CD4-positive, alpha-beta T cell (primary cell): ENCODE data around the gene GRXCR2. TPM values are rescaled to one million over a fixed set of nuclear protein-coding genes. Genes with fewer than 3 reads are reported as not detected.

Source experiments
- ATAC-seq: fragments of 200-7000 bp; cut with Tn5 transposase; one replicate; pipeline ENCODE4 v1.10.0; 2022; ENCODE audit warnings: mild to moderate bottlenecking; ENCODE audit not compliant: poor library complexity
- CTCF ChIA-PET: fragments of 350-600 bp; sonication (Branson Sonifier 250); formaldehyde crosslinking; loops from one replicate; lab custom pipeline; 2021; ENCODE audit warnings: antibody characterized with exemption, inconsistent platforms; lab: Charles Lee
- POLR2A ChIA-PET: fragments of 350-600 bp; sonication (Branson Sonifier 250); formaldehyde crosslinking; loops from one replicate; lab custom pipeline; 2021; ENCODE audit warnings: antibody characterized with exemption, inconsistent platforms; lab: Charles Lee
- DNase-seq, 14 experiments: peaks; one replicate each; pipeline ENCODE4 v3.0.0-alpha.2; 2013 to 2020; ENCODE audit warnings: mixed read lengths in 2 of 14
- H3K27ac ChIP-seq, 2 donors: one replicate each; pipeline versions ENCODE4 v1.5.1 to v1.7.0; 2013; ENCODE audit warnings: low read length in 2 of 2, low read depth in 1 of 2, mild to moderate bottlenecking in 1 of 2
- H3K27me3 ChIP-seq, 2 experiments: 1 replicate in 1 of 2; 2 replicates in 1 of 2; pipeline versions ENCODE4 v1.6.1 to v1.7.0; 2013; ENCODE audit warnings: low read length in 2 of 2, control low read depth in 1 of 2, mild to moderate bottlenecking in 1 of 2, moderate library complexity in 1 of 2; ENCODE audit not compliant: insufficient read depth in 2 of 2, control insufficient read depth in 1 of 2
- H3K36me3 ChIP-seq: one replicate; pipeline ENCODE4 v1.6.1; 2013; ENCODE audit warnings: low read length, control low read depth; ENCODE audit not compliant: insufficient read depth
- H3K4me1 ChIP-seq: one replicate; pipeline ENCODE4 v1.6.1; 2013; ENCODE audit warnings: low read length, control low read depth; ENCODE audit not compliant: insufficient read depth
- H3K4me3 ChIP-seq: one replicate; pipeline ENCODE4 v1.5.1; 2013; ENCODE audit warnings: mild to moderate bottlenecking, low read length, moderate library complexity
- H3K9me3 ChIP-seq, 2 experiments: 1 replicate in 1 of 2; 2 replicates in 1 of 2; pipeline versions ENCODE4 v1.6.1 to v1.7.0; 2013; ENCODE audit warnings: low read length in 2 of 2, mild to moderate bottlenecking in 2 of 2, control low read depth in 1 of 2, moderate library complexity in 1 of 2; ENCODE audit not compliant: control insufficient read depth in 1 of 2, insufficient read depth in 1 of 2
- H3K27ac Mint-ChIP-seq: one replicate; pipeline ENCODE4 v1.8.0; 2020; ENCODE audit warnings: mixed read lengths
- H3K27me3 Mint-ChIP-seq: one replicate; pipeline ENCODE4 v1.8.0; 2021; ENCODE audit warnings: mixed read lengths
- H3K36me3 Mint-ChIP-seq: one replicate; pipeline ENCODE4 v1.8.0; 2021; ENCODE audit warnings: low read depth, mixed read lengths
- H3K4me1 Mint-ChIP-seq: one replicate; pipeline ENCODE4 v1.8.0; 2021; ENCODE audit warnings: low read depth, mixed read lengths
- H3K4me3 Mint-ChIP-seq: one replicate; pipeline ENCODE4 v1.8.0; 2020; ENCODE audit warnings: mild to moderate bottlenecking, mixed read lengths
- H3K9me3 Mint-ChIP-seq: one replicate; pipeline ENCODE4 v1.8.0; 2020; ENCODE audit warnings: mixed read lengths
- CTCF ChIP-seq: fragments of 200-600 bp; IDR thresholded peaks from one replicate; pipeline ENCODE4 v1.8.0; 2022; ENCODE audit warnings: antibody characterized with exemption, mild to moderate bottlenecking
- intact Hi-C, 2 experiments: fragments of 100-400 bp; cut with DNase I in 1 of 2; cut with micrococcal nuclease in 1 of 2; formaldehyde crosslinking; loops; one replicate each; pipeline versions ENCODE4 v1.15.1 to v1.9.0; 2023 to 2025; cut with DNase I, micrococcal nuclease
- total RNA-seq, 174 experiments: library from RNA in 2 of 174; stranded (reverse) in 2 of 174; gene quantifications; one replicate each; pipeline ENCODE4 v1.2.3 and lab custom pipeline; 2021 to 2026

The GRXCR2 gene
- total RNA-seq, 2 experiments from 2014 or later: not detected

GRCh38 chr5:145887217-145887616 is 14.4 kb upstream of the GRXCR2 start:
- Histone ChIP-seq H3K27ac (no peak overlapping the region), H3K27me3 (peaks cover 0 to 9% of the 10 kb centered on the region in 2 experiments), H3K36me3 (no peaks in the 10 kb centered on the region), H3K4me1 (no peaks in the 10 kb centered on the region), H3K4me3 (no peak overlapping the region), H3K9me3 (peaks cover 8 to 12% of the 10 kb centered on the region in 2 experiments)
- ATAC-seq (no peak), DNase-seq (no peak)
- TF ChIP-seq CTCF: no peak
- POLR2A ChIA-PET: no interaction called here
- no peak overlapping the region for H3K4me3 Mint-ChIP-seq
- no peaks in the 10 kb centered on the region for H3K4me1 Mint-ChIP-seq
- H3K27ac Mint-ChIP-seq: no peak overlapping the region
- H3K36me3 Mint-ChIP-seq: no peaks in the 10 kb centered on the region
- peaks cover 5% of the 10 kb centered on the region for H3K9me3 Mint-ChIP-seq
- intact Hi-C loops: no loop called here
- H3K27me3 Mint-ChIP-seq: peaks cover 10% of the 10 kb centered on the region
- CTCF ChIA-PET: interaction anchor here (1.7 kb wide), 1 partner anchor 9 kb away, joined by 3 read pairs; no protein-coding TSS in a partner anchor

DNA sequence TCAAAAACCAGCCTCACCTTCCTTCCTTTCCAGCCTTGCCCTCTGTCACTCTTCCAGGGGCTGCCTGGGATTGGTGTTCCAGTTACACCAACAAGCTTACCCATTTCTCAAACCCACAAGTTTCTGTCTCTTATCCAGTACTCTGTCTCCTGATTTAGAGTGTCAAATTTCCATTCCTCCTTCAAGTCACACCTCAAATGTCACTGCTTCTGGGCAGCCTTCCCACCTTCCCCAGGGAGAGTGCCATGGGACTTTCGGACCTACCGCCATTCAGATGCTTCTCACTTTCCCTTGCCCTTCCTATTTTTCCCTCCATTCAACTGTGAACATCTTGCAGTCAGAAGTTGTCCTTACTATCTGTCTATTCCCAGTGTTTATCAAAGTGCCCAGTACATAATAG is 2.0 kb upstream of the GRXCR2 start:
- no peak overlapping the region for H3K4me3 ChIP-seq
- no peaks in the 10 kb centered on the region for H3K4me1 Mint-ChIP-seq
- no peak overlapping the region for H3K27ac ChIP-seq
- ATAC-seq (no peak), DNase-seq (no peak)
- TF ChIP-seq CTCF: no peak
- no peaks in the 10 kb centered on the region for H3K27me3 ChIP-seq
- peaks cover 0 to 4% of the 10 kb centered on the region in 2 experiments for H3K9me3 ChIP-seq
- H3K4me1 ChIP-seq: no peaks in the 10 kb centered on the region
- intact Hi-C loops: no loop called here
- H3K27me3 Mint-ChIP-seq: peaks cover 34% of the 10 kb centered on the region
- no peak overlapping the region for H3K27ac Mint-ChIP-seq
- H3K9me3 Mint-ChIP-seq: no peaks in the 10 kb centered on the region
- no peaks in the 10 kb centered on the region for H3K36me3 Mint-ChIP-seq
- H3K36me3 ChIP-seq: no peaks in the 10 kb centered on the region
- H3K4me3 Mint-ChIP-seq: no peak overlapping the region
- ChIA-PET CTCF (no interaction called here), POLR2A (no interaction called here)

- CTCF ChIA-PET: no interaction called here
- no peak overlapping the region for H3K27ac Mint-ChIP-seq
- POLR2A ChIA-PET: no interaction called here
- Histone ChIP-seq H3K27ac (no peak overlapping the region), H3K9me3 (peaks cover 0 to 4% of the 10 kb centered on the region in 2 experiments), H3K4me1 (no peaks in the 10 kb centered on the region), H3K27me3 (no peaks in the 10 kb centered on the region), H3K36me3 (no peaks in the 10 kb centered on the region), H3K4me3 (no peak overlapping the region)
- H3K27me3 Mint-ChIP-seq: peaks cover 35% of the 10 kb centered on the region
- DNase-seq: no peak
- H3K9me3 Mint-ChIP-seq: no peaks in the 10 kb centered on the region
- no peak for ATAC-seq
- TF ChIP-seq CTCF: no peak
- no peaks in the 10 kb centered on the region for H3K4me1 Mint-ChIP-seq
- intact Hi-C loops: no loop called here
- H3K36me3 Mint-ChIP-seq: no peaks in the 10 kb centered on the region
- H3K4me3 Mint-ChIP-seq: no peak overlapping the region
Measured at GRCh38 chr5:145872486-145872885, 328 bp downstream of the GRXCR2 start.
